ENCODE data around the gene PLPPR3.

PLPPR3 gene

DNA sequence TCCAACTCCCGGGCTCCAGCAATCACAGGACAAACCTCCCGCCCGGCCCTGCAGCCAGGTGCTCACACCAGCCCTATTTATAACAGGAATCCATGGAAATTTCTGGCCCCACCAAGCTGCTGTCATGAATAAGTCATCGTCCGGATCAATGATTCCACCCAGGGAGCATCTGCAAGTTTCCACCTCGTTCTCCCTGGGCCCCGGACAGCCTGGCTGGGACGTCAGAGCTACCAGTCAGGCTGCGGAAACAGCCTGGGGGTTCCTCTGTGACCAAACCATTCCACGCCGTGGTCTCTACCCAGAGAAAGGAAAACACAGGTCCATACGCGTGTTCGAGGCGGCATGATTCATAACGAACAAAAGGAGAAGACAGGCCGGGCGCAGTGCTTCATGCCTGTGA is 45.2 kb downstream of the PLPPR3 start:
- ATAC-seq = no peak
- TF ChIP-seq SNAI2 (CRISPR knock-in tag; IDR thresholded peaks at IDR 0.05) (no peak), GLIS3 (CRISPR knock-in tag; IDR thresholded peaks at IDR 0.05) (no peak), PPARA (CRISPR knock-in tag; IDR thresholded peaks at IDR 0.05; ENCODE audit: borderline replicate concordance) (no peak), ZFP3 (CRISPR knock-in tag; IDR thresholded peaks at IDR 0.05) (no peak), TOX (CRISPR knock-in tag; IDR thresholded peaks at IDR 0.05; ENCODE audit: borderline replicate concordance) (no peak), RARB (CRISPR knock-in tag; IDR thresholded peaks at IDR 0.05) (no peak)
- TF ChIP-seq, protein P1, sequence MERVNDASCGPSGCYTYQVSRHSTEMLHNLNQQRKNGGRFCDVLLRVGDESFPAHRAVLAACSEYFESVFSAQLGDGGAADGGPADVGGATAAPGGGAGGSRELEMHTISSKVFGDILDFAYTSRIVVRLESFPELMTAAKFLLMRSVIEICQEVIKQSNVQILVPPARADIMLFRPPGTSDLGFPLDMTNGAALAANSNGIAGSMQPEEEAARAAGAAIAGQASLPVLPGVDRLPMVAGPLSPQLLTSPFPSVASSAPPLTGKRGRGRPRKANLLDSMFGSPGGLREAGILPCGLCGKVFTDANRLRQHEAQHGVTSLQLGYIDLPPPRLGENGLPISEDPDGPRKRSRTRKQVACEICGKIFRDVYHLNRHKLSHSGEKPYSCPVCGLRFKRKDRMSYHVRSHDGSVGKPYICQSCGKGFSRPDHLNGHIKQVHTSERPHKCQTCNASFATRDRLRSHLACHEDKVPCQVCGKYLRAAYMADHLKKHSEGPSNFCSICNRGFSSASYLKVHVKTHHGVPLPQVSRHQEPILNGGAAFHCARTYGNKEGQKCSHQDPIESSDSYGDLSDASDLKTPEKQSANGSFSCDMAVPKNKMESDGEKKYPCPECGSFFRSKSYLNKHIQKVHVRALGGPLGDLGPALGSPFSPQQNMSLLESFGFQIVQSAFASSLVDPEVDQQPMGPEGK (CRISPR knock-in tag; IDR thresholded peaks at IDR 0.05; ENCODE audit: borderline replicate concordance) = no peak
- TF ChIP-seq, protein P2, sequence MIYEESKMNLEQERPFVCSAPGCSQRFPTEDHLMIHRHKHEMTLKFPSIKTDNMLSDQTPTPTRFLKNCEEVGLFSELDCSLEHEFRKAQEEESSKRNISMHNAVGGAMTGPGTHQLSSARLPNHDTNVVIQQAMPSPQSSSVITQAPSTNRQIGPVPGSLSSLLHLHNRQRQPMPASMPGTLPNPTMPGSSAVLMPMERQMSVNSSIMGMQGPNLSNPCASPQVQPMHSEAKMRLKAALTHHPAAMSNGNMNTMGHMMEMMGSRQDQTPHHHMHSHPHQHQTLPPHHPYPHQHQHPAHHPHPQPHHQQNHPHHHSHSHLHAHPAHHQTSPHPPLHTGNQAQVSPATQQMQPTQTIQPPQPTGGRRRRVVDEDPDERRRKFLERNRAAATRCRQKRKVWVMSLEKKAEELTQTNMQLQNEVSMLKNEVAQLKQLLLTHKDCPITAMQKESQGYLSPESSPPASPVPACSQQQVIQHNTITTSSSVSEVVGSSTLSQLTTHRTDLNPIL (CRISPR knock-in tag; IDR thresholded peaks at IDR 0.05; ENCODE audit: low read depth) = no peak
- TF ChIP-seq, protein P3, sequence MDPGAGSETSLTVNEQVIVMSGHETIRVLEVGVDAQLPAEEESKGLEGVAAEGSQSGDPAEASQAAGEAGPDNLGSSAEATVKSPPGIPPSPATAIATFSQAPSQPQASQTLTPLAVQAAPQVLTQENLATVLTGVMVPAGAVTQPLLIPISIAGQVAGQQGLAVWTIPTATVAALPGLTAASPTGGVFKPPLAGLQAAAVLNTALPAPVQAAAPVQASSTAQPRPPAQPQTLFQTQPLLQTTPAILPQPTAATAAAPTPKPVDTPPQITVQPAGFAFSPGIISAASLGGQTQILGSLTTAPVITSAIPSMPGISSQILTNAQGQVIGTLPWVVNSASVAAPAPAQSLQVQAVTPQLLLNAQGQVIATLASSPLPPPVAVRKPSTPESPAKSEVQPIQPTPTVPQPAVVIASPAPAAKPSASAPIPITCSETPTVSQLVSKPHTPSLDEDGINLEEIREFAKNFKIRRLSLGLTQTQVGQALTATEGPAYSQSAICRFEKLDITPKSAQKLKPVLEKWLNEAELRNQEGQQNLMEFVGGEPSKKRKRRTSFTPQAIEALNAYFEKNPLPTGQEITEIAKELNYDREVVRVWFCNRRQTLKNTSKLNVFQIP (CRISPR knock-in tag; IDR thresholded peaks at IDR 0.05; ENCODE audit: borderline replicate concordance, low read depth) = no peak

DNA sequence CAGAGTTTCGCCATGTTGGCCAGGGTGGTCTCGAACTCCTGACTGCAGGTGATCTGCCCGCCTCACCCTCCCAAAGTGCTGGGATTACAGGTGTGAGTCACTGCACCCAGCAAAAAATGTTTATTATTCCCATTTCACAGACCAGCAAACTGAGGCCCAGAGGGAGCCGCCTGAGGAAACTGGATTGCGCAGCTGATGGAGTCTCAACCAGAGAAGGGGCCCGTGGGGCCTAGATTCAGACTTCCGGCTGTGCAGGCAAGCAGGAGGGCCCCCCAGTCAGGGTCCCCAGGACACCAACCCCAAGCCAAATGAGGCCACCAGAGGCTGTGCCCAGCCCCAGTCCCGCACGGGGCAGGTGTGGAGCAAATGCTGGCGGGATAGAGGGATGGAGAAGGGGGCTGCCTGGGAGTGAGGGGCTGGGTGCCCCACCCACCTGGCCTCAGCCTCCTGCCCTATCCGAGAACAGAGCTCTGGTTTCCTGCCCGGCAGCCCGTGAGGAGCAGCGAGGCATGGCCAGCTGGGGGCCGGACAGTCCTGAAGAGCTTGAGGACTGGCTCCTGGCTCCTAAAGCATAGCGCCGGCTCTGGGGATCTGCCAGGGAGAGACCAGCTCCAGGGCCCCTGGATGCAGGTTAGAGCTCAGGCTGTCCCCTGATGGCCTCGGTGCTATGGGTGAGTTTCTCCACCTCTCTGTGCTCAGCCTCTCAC is 48.9 kb downstream of the PLPPR3 start:
- peak; percentile 8; the same call in 2 of the 3 replicates for ATAC-seq

DNA sequence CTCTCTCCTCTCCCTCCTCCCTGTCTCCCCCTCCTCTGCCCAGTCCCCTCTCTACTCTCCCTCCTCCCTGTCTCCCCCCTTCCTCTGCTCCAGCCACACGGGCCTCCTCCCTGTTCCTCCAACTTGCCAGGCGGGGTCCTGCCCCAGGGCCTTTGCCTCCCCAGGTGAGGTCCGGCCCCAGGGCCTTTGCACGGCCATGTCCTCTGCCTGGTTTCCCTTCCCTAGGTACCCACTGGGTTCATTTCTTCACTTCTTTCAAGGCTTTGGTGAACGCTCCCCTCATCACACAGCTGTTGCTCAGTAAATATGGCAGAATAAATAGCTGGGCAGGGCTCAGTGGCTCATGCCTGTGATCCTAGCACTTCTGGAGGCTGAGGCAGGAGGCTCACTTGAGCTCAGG is 49.7 kb downstream of the PLPPR3 start:
- ATAC-seq = no peak
- TF ChIP-seq ZFP30 (CRISPR knock-in tag; IDR thresholded peaks at IDR 0.05) = no peak

More for the DNA sequence above, 48.9 kb downstream of the PLPPR3 start:
- TF ChIP-seq, protein P2 (CRISPR knock-in tag; IDR thresholded peaks at IDR 0.05; ENCODE audit: low read depth) = no peak
- TF ChIP-seq TOX (CRISPR knock-in tag; IDR thresholded peaks at IDR 0.05; ENCODE audit: borderline replicate concordance) (no peak), ZFP30 (CRISPR knock-in tag; IDR thresholded peaks at IDR 0.05) (no peak), CSDC2 (CRISPR knock-in tag; IDR thresholded peaks at IDR 0.05) (no peak), BACH2 (CRISPR knock-in tag; IDR thresholded peaks at IDR 0.05; ENCODE audit: borderline replicate concordance) (no peak), SNAI2 (CRISPR knock-in tag; IDR thresholded peaks at IDR 0.05) (no peak), PPARA (CRISPR knock-in tag; IDR thresholded peaks at IDR 0.05; ENCODE audit: borderline replicate concordance) (no peak), ESRRG (CRISPR knock-in tag; IDR thresholded peaks at IDR 0.05) (no peak), ZNF8 (CRISPR knock-in tag; IDR thresholded peaks at IDR 0.05) (no peak), ZFP3 (CRISPR knock-in tag; IDR thresholded peaks at IDR 0.05) (no peak), ISL1 (CRISPR knock-in tag; IDR thresholded peaks at IDR 0.05) (no peak), ZC3H10 (CRISPR knock-in tag; IDR thresholded peaks at IDR 0.05) (no peak), ARNTL (CRISPR knock-in tag; IDR thresholded peaks at IDR 0.05; ENCODE audit: borderline replicate concordance, low read depth) (no peak), TCF4 (CRISPR knock-in tag; IDR thresholded peaks at IDR 0.05; ENCODE audit: borderline replicate concordance) (no peak), ZNF70 (CRISPR knock-in tag; IDR thresholded peaks at IDR 0.05) (no peak), RARB (CRISPR knock-in tag; IDR thresholded peaks at IDR 0.05) (no peak), GLIS3 (CRISPR knock-in tag; IDR thresholded peaks at IDR 0.05) (no peak), ZNF565 (CRISPR knock-in tag; conservative IDR thresholded peaks at IDR 0.05; ENCODE audit: low read depth) (no peak), OSR1 (CRISPR knock-in tag; IDR thresholded peaks at IDR 0.05) (no peak)
- TF ChIP-seq, protein P1 (CRISPR knock-in tag; IDR thresholded peaks at IDR 0.05; ENCODE audit: borderline replicate concordance) = no peak

Data from SK-N-SH treated with all-trans-retinoic acid at 6 μM for 48 hours (cell line).